Effector memory CD8-positive, alpha-beta T cell (primary cell): ENCODE results near the gene TTC28.

Experiments
- ATAC-seq: fragments of 150-1000 bp; cut with Tn5 transposase; replicated peaks from 2 replicates; pipeline ENCODE4 v1.10.0; 2021; ENCODE audit warnings: mild to moderate bottlenecking, moderate library complexity
- DNase-seq, 3 experiments: peaks; one replicate each; pipeline ENCODE4 v3.0.0; 2021
- H3K27ac Mint-ChIP-seq, 2 donors: one replicate each; pipeline ENCODE4 v1.8.0; 2022; ENCODE audit warnings: mild to moderate bottlenecking in 2 of 2, mixed read lengths in 2 of 2, moderate library complexity in 2 of 2
- H3K27me3 Mint-ChIP-seq, 2 donors: one replicate each; pipeline ENCODE4 v1.8.0; 2022; ENCODE audit warnings: mixed read lengths in 2 of 2
- H3K36me3 Mint-ChIP-seq: one replicate; pipeline ENCODE4 v1.8.0; 2022; ENCODE audit warnings: mild to moderate bottlenecking, moderate library complexity, mixed read lengths; ENCODE audit not compliant: insufficient read depth
- H3K4me1 Mint-ChIP-seq, 2 donors: one replicate each; pipeline ENCODE4 v1.8.0; 2022; ENCODE audit warnings: low read depth in 2 of 2, mixed read lengths in 2 of 2
- H3K4me3 Mint-ChIP-seq, 2 donors: one replicate each; pipeline ENCODE4 v1.8.0; 2022; ENCODE audit warnings: mild to moderate bottlenecking in 2 of 2, mixed read lengths in 2 of 2, moderate library complexity in 2 of 2
- H3K9me3 Mint-ChIP-seq, 2 donors: one replicate each; pipeline ENCODE4 v1.8.0; 2022; ENCODE audit warnings: mixed read lengths in 2 of 2

Gene TTC28

DNA sequence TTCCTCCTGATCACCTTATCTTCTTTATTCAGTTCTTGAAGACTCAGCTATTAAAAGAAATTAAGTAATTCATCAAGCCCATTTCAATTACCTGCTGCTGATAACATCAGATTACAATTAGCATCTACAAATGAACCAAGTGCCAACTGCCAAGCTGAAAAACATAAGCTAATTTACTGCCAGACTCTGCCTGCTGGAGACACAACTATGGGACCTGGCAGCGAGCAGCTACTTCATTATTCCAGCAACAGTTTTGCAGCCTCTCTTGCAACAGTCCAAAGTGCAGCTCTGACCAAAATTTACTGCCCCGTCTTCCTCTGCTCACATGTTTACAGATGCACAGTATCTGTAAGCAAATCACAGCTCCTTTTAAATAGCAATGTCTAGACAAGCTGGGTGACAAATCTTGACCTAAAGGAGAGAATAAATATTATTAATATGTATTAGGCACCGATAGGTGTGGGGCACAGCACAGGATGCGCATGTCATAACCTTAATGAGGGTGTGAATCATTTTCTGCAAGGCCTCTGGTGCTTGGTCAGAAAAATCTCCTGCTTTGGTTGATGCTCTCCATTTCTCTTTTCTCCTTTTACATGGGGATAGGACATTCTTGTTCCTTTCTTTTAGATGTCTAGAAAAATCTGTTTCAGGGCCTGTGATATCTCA lies 528.4 kb downstream of the TTC28 start:
- Mint-ChIP-seq H3K9me3 (peaks cover 0 to 3% of the 10 kb centered on the region in 2 donors), H3K36me3 (no peaks in the 10 kb centered on the region), H3K27ac (no peak overlapping the region), H3K4me3 (no peak overlapping the region), H3K27me3 (peaks cover 28 to 46% of the 10 kb centered on the region in 2 donors), H3K4me1 (no peaks in the 10 kb centered on the region)
- no peak for ATAC-seq
- DNase-seq = no peak

DNA sequence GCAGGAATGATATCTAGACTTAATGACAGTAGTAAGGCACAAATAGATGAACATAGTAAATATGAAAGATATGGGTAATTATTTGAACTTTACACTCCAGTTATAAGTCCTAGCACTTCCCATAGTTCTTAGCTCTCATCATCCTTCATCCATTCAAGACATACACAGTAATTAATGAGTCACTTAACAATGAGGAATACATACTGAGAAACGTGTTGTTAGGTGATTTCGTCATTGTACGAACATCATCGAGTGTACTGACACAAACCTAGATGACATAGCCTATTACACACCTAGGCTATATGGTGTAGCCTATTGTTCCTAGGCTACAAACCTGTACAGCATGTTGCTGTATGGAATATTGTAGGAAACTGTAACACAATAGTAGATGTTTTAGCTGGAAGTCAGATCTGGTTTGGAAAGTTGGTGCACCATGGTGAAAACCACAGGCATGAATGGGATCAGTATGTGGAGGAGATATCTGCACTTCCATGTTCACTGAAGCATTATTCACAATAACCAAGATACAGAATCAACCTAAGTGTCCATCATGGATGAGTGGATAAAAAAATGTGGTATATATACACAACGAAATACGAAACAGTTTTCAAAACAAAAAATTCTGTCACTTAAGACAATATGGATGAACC lies 530.7 kb downstream of the TTC28 start:
- H3K27ac Mint-ChIP-seq = no peak overlapping the region
- no peak overlapping the region for H3K4me3 Mint-ChIP-seq
- H3K4me1 Mint-ChIP-seq = no peaks in the 10 kb centered on the region

DNA sequence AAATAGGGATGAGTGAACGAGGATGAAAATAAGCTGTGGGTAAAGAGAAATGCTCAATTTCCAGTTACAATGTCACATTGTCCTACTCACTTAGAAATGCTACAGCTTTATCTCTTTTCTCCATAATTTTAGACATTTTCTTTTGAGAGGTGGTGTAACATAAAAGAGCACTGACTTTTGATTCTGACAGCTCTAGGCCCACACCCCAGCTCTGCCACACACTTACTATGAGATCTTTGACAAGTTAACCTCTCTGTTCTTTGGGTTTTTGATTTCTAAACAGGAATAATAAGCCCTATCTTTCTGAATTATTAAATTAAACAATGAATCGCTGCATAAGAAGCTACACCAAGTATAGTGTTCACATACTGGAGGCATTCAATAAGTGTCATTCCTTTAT lies 532.2 kb downstream of the TTC28 start:
- Mint-ChIP-seq H3K9me3 (no peaks in the 10 kb centered on the region), H3K27me3 (peaks cover 20 to 46% of the 10 kb centered on the region in 2 donors), H3K4me1 (no peaks in the 10 kb centered on the region), H3K27ac (no peak overlapping the region), H3K36me3 (no peaks in the 10 kb centered on the region), H3K4me3 (no peak overlapping the region)
- DNase-seq (no peak), ATAC-seq (no peak)

More for the DNA sequence above, 530.7 kb downstream of the TTC28 start:
- no peak for ATAC-seq
- no peaks in the 10 kb centered on the region for H3K9me3 Mint-ChIP-seq
- H3K36me3 Mint-ChIP-seq = no peaks in the 10 kb centered on the region
- DNase-seq = no peak
- H3K27me3 Mint-ChIP-seq = peaks cover 10 to 39% of the 10 kb centered on the region in 2 donors

- Mint-ChIP-seq H3K27me3 (peaks cover 20 to 46% of the 10 kb centered on the region in 2 donors), H3K4me3 (no peak overlapping the region), H3K36me3 (no peaks in the 10 kb centered on the region), H3K9me3 (no peaks in the 10 kb centered on the region), H3K27ac (no peak overlapping the region), H3K4me1 (no peaks in the 10 kb centered on the region)
- DNase-seq = no peak
- no peak for ATAC-seq
Observed at GRCh38 chr22:28146401-28147314, 533.0 kb downstream of the TTC28 start.

- Mint-ChIP-seq H3K27ac (no peak overlapping the region), H3K4me3 (no peak overlapping the region), H3K36me3 (no peaks in the 10 kb centered on the region), H3K27me3 (peaks cover 25 to 43% of the 10 kb centered on the region in 2 donors), H3K4me1 (no peaks in the 10 kb centered on the region), H3K9me3 (no peaks in the 10 kb centered on the region)
- ATAC-seq (no peak), DNase-seq (no peak)
Observed at GRCh38 chr22:28143961-28144745, 535.5 kb downstream of the TTC28 start.

DNA sequence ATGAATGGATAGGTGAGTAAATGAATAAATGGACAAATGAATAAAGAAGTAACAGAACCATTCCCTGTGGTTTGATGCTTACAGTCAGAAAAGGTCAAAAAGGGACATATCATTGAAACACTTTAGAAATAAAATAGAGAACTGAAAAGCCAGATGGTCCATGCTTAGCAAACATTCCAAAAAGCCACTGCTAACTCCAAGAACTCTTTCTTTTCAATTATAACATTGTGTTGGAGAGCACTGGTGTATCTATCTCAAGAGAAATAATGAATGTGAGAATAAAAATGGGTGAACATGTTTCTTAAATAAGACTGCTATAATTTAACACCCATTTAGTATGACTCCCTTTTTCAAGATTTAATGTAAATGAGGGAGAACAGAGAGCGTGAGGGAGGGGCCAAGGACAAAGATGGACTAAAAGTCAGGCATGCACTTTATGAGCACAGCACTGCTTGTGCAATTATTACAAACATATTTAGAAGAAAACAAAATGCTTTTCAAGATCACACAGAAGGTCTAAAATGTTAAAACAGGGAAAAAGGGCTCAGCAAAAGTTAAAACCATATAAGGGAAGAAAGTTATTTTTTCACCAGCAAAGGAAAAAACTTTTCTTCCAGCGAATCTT lies 536.3 kb downstream of the TTC28 start:
- Mint-ChIP-seq H3K27ac (no peak overlapping the region), H3K4me1 (no peaks in the 10 kb centered on the region), H3K36me3 (no peaks in the 10 kb centered on the region), H3K27me3 (peaks cover 20 to 35% of the 10 kb centered on the region in 2 donors), H3K4me3 (no peak overlapping the region), H3K9me3 (no peaks in the 10 kb centered on the region)
- DNase-seq (no peak), ATAC-seq (no peak)

DNA sequence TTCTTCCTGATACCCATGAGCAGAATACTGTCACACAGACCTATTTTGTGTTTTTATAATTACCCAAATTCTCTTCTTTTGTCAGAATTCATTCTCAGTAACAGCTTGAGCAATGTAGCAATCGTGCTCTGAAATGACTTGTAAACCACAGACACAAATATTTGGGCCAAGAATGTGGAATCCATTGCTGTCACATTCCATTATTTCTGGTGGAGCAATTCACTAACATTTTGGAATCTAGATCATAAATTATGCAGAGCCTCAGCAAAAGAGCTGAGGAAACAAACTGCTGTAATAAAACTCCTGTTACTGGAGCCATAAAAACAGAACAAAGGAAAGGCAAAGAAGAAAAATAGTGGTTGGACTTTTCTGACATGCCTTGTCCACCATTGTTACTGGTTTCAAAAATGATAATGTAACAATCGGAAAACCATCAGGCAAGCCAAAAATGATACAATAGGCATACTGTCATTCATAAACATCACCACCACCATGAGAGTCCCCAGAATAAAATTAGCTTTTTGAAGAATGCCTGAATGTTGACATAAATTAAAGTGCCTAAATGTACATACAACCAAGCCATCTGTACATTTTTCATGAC lies 537.2 kb downstream of the TTC28 start:
- no peak for DNase-seq
- Mint-ChIP-seq H3K27me3 (peaks cover 20 to 30% of the 10 kb centered on the region in 2 donors), H3K4me1 (no peaks in the 10 kb centered on the region), H3K27ac (no peak overlapping the region), H3K36me3 (no peaks in the 10 kb centered on the region), H3K9me3 (no peaks in the 10 kb centered on the region), H3K4me3 (no peak overlapping the region)
- ATAC-seq = no peak

DNA sequence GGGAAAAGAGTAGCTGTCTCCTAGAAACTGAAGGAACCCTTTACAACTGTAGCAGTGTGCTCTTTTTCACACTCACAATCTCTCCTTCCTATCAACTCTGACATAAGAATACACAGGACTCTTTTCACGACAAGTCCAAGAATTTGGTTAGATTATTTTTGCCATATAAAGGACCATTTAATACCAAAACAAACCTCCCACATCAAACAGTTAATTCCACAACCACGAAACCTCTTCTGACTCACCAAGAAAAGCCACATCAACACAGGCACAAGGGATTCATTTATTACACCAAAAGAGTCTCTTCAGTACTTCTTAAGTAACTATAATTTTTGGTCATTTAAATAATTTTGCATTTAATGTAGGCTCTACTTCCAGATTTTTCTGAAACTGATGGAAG lies 538.0 kb downstream of the TTC28 start:
- ATAC-seq = no peak
- no peaks in the 10 kb centered on the region for H3K9me3 Mint-ChIP-seq

DNA sequence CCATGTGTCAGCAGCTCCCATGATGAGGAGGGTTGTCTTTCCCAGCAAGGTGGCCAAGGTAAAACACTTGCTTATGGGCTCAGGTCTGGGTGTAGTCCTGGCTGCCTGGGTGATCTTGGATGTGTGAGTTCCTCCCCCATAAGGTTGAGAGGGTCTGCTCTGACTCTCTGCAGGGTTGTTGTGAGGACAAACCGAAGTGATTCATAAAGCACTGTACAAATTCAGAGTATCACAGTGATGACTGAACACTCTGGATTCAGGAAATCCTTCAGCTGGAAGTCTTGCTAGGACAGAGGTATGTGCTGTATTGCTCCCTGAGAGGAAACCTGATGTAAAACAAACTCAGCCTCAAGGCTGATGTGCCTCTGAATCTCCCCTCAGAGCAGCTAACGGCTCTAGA lies 539.7 kb downstream of the TTC28 start:
- DNase-seq = no peak
- Mint-ChIP-seq H3K9me3 (no peaks in the 10 kb centered on the region), H3K27ac (no peak overlapping the region), H3K27me3 (peaks cover 19 to 21% of the 10 kb centered on the region in 2 donors), H3K36me3 (no peaks in the 10 kb centered on the region), H3K4me3 (no peak overlapping the region), H3K4me1 (no peaks in the 10 kb centered on the region)
- ATAC-seq = no peak

More for the DNA sequence above, 538.0 kb downstream of the TTC28 start:
- Mint-ChIP-seq H3K36me3 (no peaks in the 10 kb centered on the region), H3K27me3 (peaks cover 20 to 29% of the 10 kb centered on the region in 2 donors), H3K4me1 (no peaks in the 10 kb centered on the region), H3K27ac (no peak overlapping the region), H3K4me3 (no peak overlapping the region)
- no peak for DNase-seq

- Mint-ChIP-seq H3K4me1 (no peaks in the 10 kb centered on the region), H3K9me3 (no peaks in the 10 kb centered on the region), H3K36me3 (no peaks in the 10 kb centered on the region), H3K27ac (no peak overlapping the region), H3K27me3 (peaks cover 22 to 25% of the 10 kb centered on the region in 2 donors), H3K4me3 (no peak overlapping the region)
- ATAC-seq (no peak), DNase-seq (no peak)
Observed at GRCh38 chr22:28139516-28139915, 540.1 kb downstream of the TTC28 start.

DNA sequence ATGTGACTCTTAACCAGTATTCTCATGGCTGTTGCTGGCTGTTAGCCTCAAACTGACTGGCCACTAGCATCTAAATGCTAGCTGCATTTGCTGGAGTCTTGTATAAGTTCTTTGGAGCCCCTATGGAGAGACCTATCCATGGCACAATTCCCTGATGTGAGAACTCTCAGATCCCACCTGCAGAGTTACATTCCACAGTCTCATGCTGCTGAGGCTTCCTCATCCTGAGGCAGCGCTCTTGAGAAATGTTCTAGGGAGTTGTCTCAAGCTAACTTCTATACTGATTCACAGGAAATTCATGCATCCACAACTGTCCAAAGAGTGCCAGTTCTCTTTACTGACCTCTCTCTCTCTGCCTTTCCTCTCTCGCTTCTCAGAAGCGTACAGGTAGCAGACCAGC lies 542.6 kb downstream of the TTC28 start:
- Mint-ChIP-seq H3K4me1 (no peaks in the 10 kb centered on the region), H3K36me3 (peaks cover 3% of the 10 kb centered on the region), H3K27ac (no peak overlapping the region), H3K4me3 (no peak overlapping the region), H3K27me3 (peaks cover 26 to 36% of the 10 kb centered on the region in 2 donors), H3K9me3 (no peaks in the 10 kb centered on the region)
- DNase-seq (no peak), ATAC-seq (no peak)

DNA sequence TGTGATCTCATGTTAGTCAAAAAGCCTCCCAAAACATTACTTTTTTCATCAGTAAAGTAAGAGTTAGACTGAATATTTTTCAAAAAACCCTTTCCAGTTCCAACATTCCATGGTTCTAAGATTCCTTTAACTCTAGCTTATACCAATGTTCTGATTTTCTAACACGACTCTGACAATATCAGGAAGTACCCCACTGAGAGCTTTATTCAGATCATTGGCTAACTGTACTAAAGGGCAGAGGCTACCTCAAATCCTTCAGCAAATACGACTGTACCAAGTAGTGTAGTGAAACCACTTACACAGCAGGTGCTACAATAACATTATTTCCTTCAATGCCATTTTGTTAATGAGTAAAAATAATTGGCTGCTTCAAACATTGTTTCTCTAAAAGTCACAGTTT lies 547.2 kb downstream of the TTC28 start:
- no peak for DNase-seq
- H3K27me3 Mint-ChIP-seq = peaks cover 20 to 47% of the 10 kb centered on the region in 2 donors
- H3K4me1 Mint-ChIP-seq = no peaks in the 10 kb centered on the region
- no peak for ATAC-seq
- H3K27ac Mint-ChIP-seq = no peak overlapping the region
- peaks cover 3% of the 10 kb centered on the region for H3K36me3 Mint-ChIP-seq
- H3K4me3 Mint-ChIP-seq = no peak overlapping the region
- no peaks in the 10 kb centered on the region for H3K9me3 Mint-ChIP-seq
